Prostate gland (tissue), 2 donors: ENCODE data around the gene GRIA3.

ENCODE experiments used
- CTCF ChIP-seq, 4 experiments: fragments of 200-600 bp in 2 of 4; fragments of 450-650 bp in 2 of 4; sonication (generic) in 2 of 4; IDR thresholded peaks; 1 replicate in 3 of 4; 2 replicates in 1 of 4; pipeline ENCODE4 v1.5.1; 2016 to 2019; ENCODE audit warnings: antibody characterized with exemption in 4 of 4, mild to moderate bottlenecking in 2 of 4, moderate library complexity in 2 of 4
- POLR2AphosphoS5 ChIP-seq: sonication (generic); formaldehyde crosslinking; IDR thresholded peaks from one replicate; pipeline ENCODE4 v1.6.1; 2017; ENCODE audit warnings: antibody characterized with exemption

GRCh38 chrX:123499787-123500186, 315.7 kb downstream of the GRIA3 start:
- TF ChIP-seq POLR2AphosphoS5 (no peak), CTCF (IDR thresholded peaks at IDR 0.05) (no peak)
